Measurements from ENCODE around the gene PARD3B.

GRCh38 chr2:205650931-205651330, 1105.7 kb downstream of the PARD3B start:
- TF ChIP-seq TAF1 (IDR thresholded peaks at IDR 0.05; ENCODE audit: low read depth, low read length) (no peak), POLR2A (IDR thresholded peaks at IDR 0.05; ENCODE audit: low read depth, low read length) (no peak), POLR2AphosphoS5 (IDR thresholded peaks at IDR 0.05; ENCODE audit: low read depth, low read length) (no peak), SPI1 (IDR thresholded peaks at IDR 0.05; ENCODE audit: low read depth, low read length) (no peak), POU2F2 (IDR thresholded peaks at IDR 0.05; ENCODE audit: low read depth, low read length) (no peak), PAX5 (IDR thresholded peaks at IDR 0.05; ENCODE audit: insufficient read depth, low read length, severe bottlenecking) (no peak)

Measured in GM12891 (cell line).